GM12878 (cell line): ENCODE results near the gene CRKL. TPM values are rescaled to one million over a fixed set of nuclear protein-coding genes. Genes with fewer than 3 reads are reported as not detected.

ENCODE experiments used
- ATAC-seq: fragments of 200-7000 bp; cut with Tn5 transposase; 3 replicates; pipeline ENCODE4 v1.9.1; 2020; ENCODE audit warnings: mild to moderate bottlenecking, moderate library complexity
- BruUV-seq: library from RNA; stranded (reverse); fragments of 400-500 nt; replicated peaks from 2 replicates; lab custom pipeline; 2021; lab: Mats Ljungman, UMichigan
- CTCF ChIA-PET: fragments of 300-600 bp; sonication (Branson Sonifier 250); formaldehyde crosslinking; extraction: SDS; loops from one replicate; lab custom pipeline; 2021; ENCODE audit warnings: inconsistent platforms; lab: Yijun Ruan, JAX
- POLR2A ChIA-PET: fragments of 350-600 bp; formaldehyde crosslinking; extraction: SDS; loops from one replicate; lab custom pipeline; 2021; ENCODE audit warnings: inconsistent platforms; lab: Charles Lee
- RAD21 ChIA-PET: fragments of 300-600 bp; sonication (Branson Sonifier 250); formaldehyde crosslinking; loops from one replicate; lab custom pipeline; 2023; ENCODE audit warnings: antibody characterized with exemption; ENCODE audit not compliant: unreplicated experiment; lab: Charles Lee
- SMC1A ChIA-PET: fragments of 300-600 bp; sonication (Branson Sonifier 250); formaldehyde crosslinking; loops from one replicate; lab custom pipeline; 2023; ENCODE audit not compliant: unreplicated experiment, uncharacterized antibody; lab: Charles Lee
- DNase-seq: peaks from one replicate; pipeline ENCODE4 v3.0.0-alpha.2; 2011; ENCODE audit warnings: low read depth, low spot score
- FAIRE-seq: peaks from 3 replicates; lab custom pipeline; 2011; peaks lifted over from hg19 to GRCh38; lab: Jason Lieb, UNC
- H2AFZ ChIP-seq: 2 replicates; pipeline ENCODE4 v1.6.0; 2011; ENCODE audit warnings: low read depth, low read length, control low read depth; ENCODE audit not compliant: control insufficient read depth
- H3K27ac ChIP-seq: 2 replicates; pipeline ENCODE4 v1.5.1; 2011; ENCODE audit warnings: control low read depth; ENCODE audit not compliant: control insufficient read depth, insufficient read depth
- H3K27me3 ChIP-seq, 2 experiments: replicated peaks in 1 of 2; 2 replicates each; pipeline versions ENCODE4 v1.6.0 to v1.6.1; 2011; ENCODE audit warnings: low read length in 1 of 2; ENCODE audit not compliant: control insufficient read depth in 2 of 2, insufficient read depth in 2 of 2
- H3K36me3 ChIP-seq, 2 experiments: 2 replicates each; pipeline ENCODE4 v1.5.1; 2011; ENCODE audit warnings: low read length in 1 of 2; ENCODE audit not compliant: control insufficient read depth in 2 of 2, insufficient read depth in 2 of 2
- H3K4me1 ChIP-seq: 2 replicates; pipeline ENCODE4 v1.6.1; 2011; ENCODE audit warnings: mild to moderate bottlenecking, low read length, moderate library complexity, mixed read lengths; ENCODE audit not compliant: control insufficient read depth, insufficient read depth
- H3K4me2 ChIP-seq: 2 replicates; pipeline ENCODE4 v1.6.0; 2011; ENCODE audit warnings: control low read depth; ENCODE audit not compliant: control insufficient read depth, insufficient read depth
- H3K4me3 ChIP-seq: fragments of 200-600 bp; sonication (generic); 2 replicates; pipeline ENCODE4 v1.5.1; 2016
- H3K79me2 ChIP-seq: 2 replicates; pipeline ENCODE4 v1.6.0; 2011; ENCODE audit warnings: low read length; ENCODE audit not compliant: control insufficient read depth, insufficient read depth
- H3K9ac ChIP-seq: 2 replicates; pipeline ENCODE4 v1.8.0; 2011; ENCODE audit warnings: low read length, control low read depth, mixed read lengths; ENCODE audit not compliant: control insufficient read depth, insufficient read depth
- H3K9me3 ChIP-seq: replicated peaks from 3 replicates; pipeline ENCODE4 v1.5.1; 2011; ENCODE audit warnings: mild to moderate bottlenecking, low read length; ENCODE audit not compliant: control insufficient read depth, insufficient read depth
- H4K20me1 ChIP-seq: 2 replicates; pipeline ENCODE4 v1.6.0; 2011; ENCODE audit not compliant: control insufficient read depth, insufficient read depth
- BACH1 ChIP-seq: fragments of 450-650 bp; IDR thresholded peaks from 2 replicates; pipeline ENCODE4 v1.6.1; 2017; ENCODE audit warnings: mild to moderate bottlenecking, borderline replicate concordance
- CEBPB ChIP-seq, 2 experiments: fragments of 150-350 bp in 1 of 2; IDR thresholded peaks; 2 replicates each; pipeline ENCODE4 v1.6.1; 2012 to 2014; ENCODE audit warnings: low read depth in 2 of 2, low read length in 2 of 2, borderline replicate concordance in 1 of 2, inconsistent platforms in 1 of 2
- EGR1 ChIP-seq, 2 experiments: IDR thresholded peaks; 1 replicate in 1 of 2; 2 replicates in 1 of 2; pipeline ENCODE4 v1.6.1; 2011 to 2012; ENCODE audit warnings: low read depth in 2 of 2, low read length in 2 of 2, borderline replicate concordance in 1 of 2, mild to moderate bottlenecking in 1 of 2, moderate library complexity in 1 of 2
- FOXM1 ChIP-seq: IDR thresholded peaks from 2 replicates; pipeline ENCODE4 v1.6.1; 2012; ENCODE audit warnings: low read depth, mild to moderate bottlenecking, inconsistent platforms, low read length, moderate library complexity
- HDAC6 ChIP-seq: fragments of 200-600 bp; sonication (generic); IDR thresholded peaks from one replicate; pipeline ENCODE4 v1.8.0; 2017; ENCODE audit warnings: antibody characterized with exemption; ENCODE audit not compliant: unreplicated experiment
- JUND ChIP-seq: IDR thresholded peaks from 2 replicates; pipeline ENCODE4 v1.6.1; 2012; ENCODE audit warnings: low read depth, mild to moderate bottlenecking, low read length, improper control_type of control experiment, moderate library complexity
- KAT2A ChIP-seq: conservative IDR thresholded peaks from 2 replicates; pipeline ENCODE4 v1.6.1; 2011; ENCODE audit warnings: low read depth, low read length; ENCODE audit not compliant: control insufficient read depth
- KDM1A ChIP-seq: fragments of 200-600 bp; sonication (generic); IDR thresholded peaks from 2 replicates; pipeline ENCODE4 v1.6.1; 2016; ENCODE audit warnings: borderline replicate concordance
- NFIC ChIP-seq: IDR thresholded peaks from 2 replicates; pipeline ENCODE4 v1.6.1; 2012; ENCODE audit warnings: low read depth, mild to moderate bottlenecking, inconsistent platforms, low read length, moderate library complexity
- NR2F1 ChIP-seq: fragments of 450-650 bp; conservative IDR thresholded peaks from 2 replicates; pipeline ENCODE4 v1.6.1; 2017; ENCODE audit warnings: mild to moderate bottlenecking
- PAX5 ChIP-seq: IDR thresholded peaks from 2 replicates; pipeline ENCODE4 v1.6.1; 2011; ENCODE audit warnings: low read depth, low read length, borderline replicate concordance
- POLR2A ChIP-seq: IDR thresholded peaks from 2 replicates; pipeline ENCODE4 v1.6.1; 2011; ENCODE audit warnings: low read depth, mild to moderate bottlenecking, low read length
- RFX5 ChIP-seq: IDR thresholded peaks from 2 replicates; pipeline ENCODE4 v1.6.1; 2011; ENCODE audit warnings: low read depth, low read length, improper control_type of control experiment
- SMAD1 ChIP-seq: fragments of 450-650 bp; IDR thresholded peaks from 2 replicates; pipeline ENCODE4 v1.6.1; 2018; ENCODE audit warnings: mild to moderate bottlenecking, low read depth; ENCODE audit not compliant: partially characterized antibody
- SP1 ChIP-seq: IDR thresholded peaks from one replicate; pipeline ENCODE4 v1.6.1; 2011; ENCODE audit warnings: low read depth, low read length
- STAT1 ChIP-seq: fragments of 450-650 bp; conservative IDR thresholded peaks from 2 replicates; pipeline ENCODE4 v1.6.1; 2014; ENCODE audit warnings: antibody characterized with exemption, mild to moderate bottlenecking
- SUPT20H ChIP-seq: IDR thresholded peaks from 2 replicates; pipeline ENCODE4 v1.6.1; 2011; ENCODE audit warnings: low read depth, mild to moderate bottlenecking, low read length, moderate library complexity, borderline replicate concordance; ENCODE audit not compliant: control insufficient read depth
- TBL1XR1 ChIP-seq: IDR thresholded peaks from 2 replicates; pipeline ENCODE4 v1.6.1; 2012; ENCODE audit warnings: low read depth, low read length, improper control_type of control experiment
- ZNF207 ChIP-seq: fragments of 450-650 bp; IDR thresholded peaks from 2 replicates; pipeline ENCODE4 v1.6.1; 2014; ENCODE audit warnings: antibody characterized with exemption, mild to moderate bottlenecking, borderline replicate concordance
- ZNF24 ChIP-seq: fragments of 450-650 bp; IDR thresholded peaks from 2 replicates; pipeline ENCODE4 v1.6.1; 2017; ENCODE audit warnings: antibody characterized with exemption, mild to moderate bottlenecking
- ZNF274 ChIP-seq: IDR thresholded peaks from one replicate; pipeline ENCODE4 v1.8.0; 2011; ENCODE audit not compliant: insufficient read length, insufficient read depth
- ZNF384 ChIP-seq: IDR thresholded peaks from 2 replicates; pipeline ENCODE4 v1.6.1; 2012; ENCODE audit warnings: low read depth, mild to moderate bottlenecking, low read length, improper control_type of control experiment, borderline replicate concordance
- WGBS: methylation state at CpG from one replicate; pipeline ENCODE4 v1.1.6; 2016; ENCODE audit warnings: low lambda C conversion rate; ENCODE audit not compliant: insufficient replicate concordance, insufficient coverage; ENCODE audit errors: missing lambda C conversion rate; 5-methylcytosine and 5-hydroxymethylcytosine counted together
- in situ Hi-C: fragments of 300-500 bp; cut with MboI; formaldehyde crosslinking; loops from 9 replicates; pipeline ENCODE4 v1.14.3; 2018; ENCODE audit warnings: mixed read lengths
- intact Hi-C: fragments of 100-400 bp; cut with micrococcal nuclease; formaldehyde crosslinking; loops from one replicate; pipeline ENCODE4 v1.14.2; 2022; ENCODE audit not compliant: unreplicated experiment
- polyA plus RNA-seq, 11 experiments: library from polyadenylated mRNA; depleted of rRNA in 4 of 11; unstranded in 6 of 11; stranded (reverse) in 5 of 11; fragments of >200 nt; fragmentation: Nextera tagmentation in 4 of 11; fragmentation: Illumina TruSeq in 1 of 11; extraction: Ambion mirVana in 4 of 11; extraction: Trizol in 1 of 11; gene quantifications; 1 replicate in 1 of 11; 2 replicates in 10 of 11; pipeline versions ENCODE4 v1.2.1 to v1.2.3, GENCODE V29; 2011 to 2016; ENCODE audit warnings: inconsistent platforms in 2 of 11, missing spikeins in 2 of 11, low read depth in 1 of 11
- total RNA-seq, 4 experiments: library from RNA; depleted of rRNA in 3 of 4; stranded (reverse); fragments of >200 nt in 3 of 4; fragmentation: Illumina TruSeq in 1 of 4; extraction: Trizol in 1 of 4; gene quantifications; 2 replicates each; pipeline versions ENCODE4 v1.2.1 to v1.2.3, GENCODE V29; 2013 to 2021
- TF ChIP-seq, protein P1 (sequence below): fragments of 450-650 bp; IDR thresholded peaks from 2 replicates; pipeline ENCODE4 v1.6.1; 2017; ENCODE audit warnings: antibody characterized with exemption, mild to moderate bottlenecking, moderate library complexity

The CRKL gene
- total and polyA plus RNA-seq, 10 of the 15 experiments (the other 5 are each of a cell fraction or from before 2014, with no cell fraction given) = 12.6 to 61.2 (median 32.7) TPM

GRCh38 chr22:20881869-20882815, 35.1 kb upstream of the CRKL start:
- in situ Hi-C loops = no loop called here
- intact Hi-C loops = no loop called here
- POLR2A ChIA-PET = interaction anchor here (0.6 kb wide), 1 partner anchor 11 kb away, joined by 3 read pairs; no protein-coding TSS in a partner anchor

DNA sequence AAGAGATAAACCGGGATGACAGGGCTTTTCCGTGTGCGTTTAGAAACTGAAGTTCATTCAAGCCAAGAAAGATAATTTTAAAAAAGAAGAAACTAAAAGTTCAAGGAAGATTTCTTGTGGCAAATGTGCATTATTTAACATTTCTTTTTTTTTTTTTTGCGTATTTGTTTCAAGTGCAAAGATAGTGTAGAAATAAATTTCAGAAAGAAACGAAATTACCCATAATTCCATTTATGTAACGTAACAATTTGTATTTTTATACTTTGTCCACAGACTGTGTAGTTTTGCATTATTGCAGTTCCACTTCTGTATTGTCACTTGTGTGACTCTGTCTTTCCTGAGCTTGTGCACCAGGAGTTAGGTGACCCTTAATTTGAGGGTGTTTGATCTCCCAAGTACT, 34.4 kb upstream of the CRKL start:
- Histone ChIP-seq H4K20me1 (no peaks in the 10 kb centered on the region), H3K27ac (no peak overlapping the region), H3K9me3 (no peaks in the 10 kb centered on the region), H3K79me2 (no peaks in the 10 kb centered on the region), H3K36me3 (peaks cover 5 to 8% of the 10 kb centered on the region in 2 experiments), H3K27me3 (no peaks in the 10 kb centered on the region), H3K4me1 (no peaks in the 10 kb centered on the region), H3K4me2 (no peak overlapping the region), H2AFZ (no peak overlapping the region), H3K9ac (no peak overlapping the region), H3K4me3 (no peak overlapping the region)
- intact Hi-C loops = no loop called here
- DNase-seq = no peak
- no peak for FAIRE-seq
- no peak for ATAC-seq
- in situ Hi-C loops = no loop called here
- ChIA-PET RAD21 (no interaction called here), POLR2A (no interaction called here), CTCF (no interaction called here), SMC1A (no interaction called here)
- 87% methylated on average over 6 of the region's 6 CpGs for WGBS
- no TSS peak for BruUV-seq
- TF ChIP-seq, protein P1, sequence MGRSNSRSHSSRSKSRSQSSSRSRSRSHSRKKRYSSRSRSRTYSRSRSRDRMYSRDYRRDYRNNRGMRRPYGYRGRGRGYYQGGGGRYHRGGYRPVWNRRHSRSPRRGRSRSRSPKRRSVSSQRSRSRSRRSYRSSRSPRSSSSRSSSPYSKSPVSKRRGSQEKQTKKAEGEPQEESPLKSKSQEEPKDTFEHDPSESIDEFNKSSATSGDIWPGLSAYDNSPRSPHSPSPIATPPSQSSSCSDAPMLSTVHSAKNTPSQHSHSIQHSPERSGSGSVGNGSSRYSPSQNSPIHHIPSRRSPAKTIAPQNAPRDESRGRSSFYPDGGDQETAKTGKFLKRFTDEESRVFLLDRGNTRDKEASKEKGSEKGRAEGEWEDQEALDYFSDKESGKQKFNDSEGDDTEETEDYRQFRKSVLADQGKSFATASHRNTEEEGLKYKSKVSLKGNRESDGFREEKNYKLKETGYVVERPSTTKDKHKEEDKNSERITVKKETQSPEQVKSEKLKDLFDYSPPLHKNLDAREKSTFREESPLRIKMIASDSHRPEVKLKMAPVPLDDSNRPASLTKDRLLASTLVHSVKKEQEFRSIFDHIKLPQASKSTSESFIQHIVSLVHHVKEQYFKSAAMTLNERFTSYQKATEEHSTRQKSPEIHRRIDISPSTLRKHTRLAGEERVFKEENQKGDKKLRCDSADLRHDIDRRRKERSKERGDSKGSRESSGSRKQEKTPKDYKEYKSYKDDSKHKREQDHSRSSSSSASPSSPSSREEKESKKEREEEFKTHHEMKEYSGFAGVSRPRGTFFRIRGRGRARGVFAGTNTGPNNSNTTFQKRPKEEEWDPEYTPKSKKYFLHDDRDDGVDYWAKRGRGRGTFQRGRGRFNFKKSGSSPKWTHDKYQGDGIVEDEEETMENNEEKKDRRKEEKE = no peak
- no peak for TF ChIP-seq ZNF207
- TF ChIP-seq SP1 = no peak
- no peak for TF ChIP-seq CEBPB (IDR thresholded peaks at IDR 0.05; ENCODE audit: borderline replicate concordance in 1 of 2, low read depth in 2 of 2, low read length in 2 of 2)
- no peak for TF ChIP-seq HDAC6
- no peak for TF ChIP-seq SMAD1
- no peak for TF ChIP-seq BACH1
- TF ChIP-seq NR2F1 = no peak
- no peak for TF ChIP-seq NFIC

More at GRCh38 chr22:20881869-20882815, 35.1 kb upstream of the CRKL start:
- H3K4me1 ChIP-seq = no peaks in the 10 kb centered on the region
- RAD21 ChIA-PET = no interaction called here
- FAIRE-seq (no peak), DNase-seq (no peak), ATAC-seq (no peak)
- no peak overlapping the region for H3K4me2 ChIP-seq
- H4K20me1 ChIP-seq = no peaks in the 10 kb centered on the region
- CTCF ChIA-PET = no interaction called here
- SMC1A ChIA-PET = interaction anchor here (1.0 kb wide), 1 partner anchor 19 kb away, joined by 3 read pairs; no protein-coding TSS in a partner anchor
- WGBS = 93% methylated on average over 9 of the region's 9 CpGs
- peaks cover 3 to 8% of the 10 kb centered on the region in 2 experiments for H3K36me3 ChIP-seq
- no peaks in the 10 kb centered on the region for H3K9me3 ChIP-seq
- no peaks in the 10 kb centered on the region for H3K79me2 ChIP-seq
- TF ChIP-seq JUND (no peak), KDM1A (no peak), PAX5 (no peak), EGR1 (IDR thresholded peaks at IDR 0.05; ENCODE audit: borderline replicate concordance in 1 of 2, low read depth in 2 of 2, low read length in 2 of 2) (no peak), ZNF24 (no peak), STAT1 (no peak), POLR2A (no peak), TBL1XR1 (no peak), ZNF274 (no peak), RFX5 (no peak), SUPT20H (no peak), ZNF384 (no peak), FOXM1 (no peak), KAT2A (no peak)
- H3K4me3 ChIP-seq = no peak overlapping the region
- no peak overlapping the region for H3K27ac ChIP-seq
- no peak overlapping the region for H2AFZ ChIP-seq
- BruUV-seq = no TSS peak
- no peak overlapping the region for H3K9ac ChIP-seq
- H3K27me3 ChIP-seq = no peaks in the 10 kb centered on the region
